CD14-positive monocyte (primary cell): Measurements from ENCODE around the gene SLCO2A1. TPM values are rescaled to one million over a fixed set of nuclear protein-coding genes. Genes with fewer than 3 reads are reported as not detected.

Experiments
- DNase-seq, 3 donors: peaks; one replicate each; pipeline ENCODE4 v3.0.0-alpha.2; 2011 to 2022
- H2AFZ ChIP-seq: 2 replicates; pipeline ENCODE4 v1.6.0; 2012; ENCODE audit warnings: mild to moderate bottlenecking, low read depth, low read length, inconsistent platforms; ENCODE audit not compliant: insufficient read depth, poor library complexity, severe bottlenecking
- H3K27ac ChIP-seq, 2 donors: 1 replicate in 1 of 2; 2 replicates in 1 of 2; pipeline ENCODE4 v1.5.1; 2012 to 2013; ENCODE audit warnings: low read length in 2 of 2, control low read depth in 1 of 2, inconsistent platforms in 1 of 2, low read depth in 1 of 2, mild to moderate bottlenecking in 1 of 2
- H3K27me3 ChIP-seq, 2 donors: one replicate each; pipeline versions ENCODE4 v1.6.0 to v1.6.1; 2011 to 2013; ENCODE audit warnings: low read length in 2 of 2; ENCODE audit not compliant: control insufficient read depth in 2 of 2, insufficient read depth in 2 of 2
- H3K36me3 ChIP-seq, 2 donors: replicated peaks in 1 of 2; 1 replicate in 1 of 2; 2 replicates in 1 of 2; pipeline versions ENCODE4 v1.5.1 to v1.6.1; 2012 to 2013; ENCODE audit warnings: low read length in 2 of 2, control low read depth in 1 of 2, inconsistent platforms in 1 of 2, mild to moderate bottlenecking in 1 of 2; ENCODE audit not compliant: insufficient read depth in 2 of 2, control insufficient read depth in 1 of 2
- H3K4me1 ChIP-seq, 2 donors: 1 replicate in 1 of 2; 2 replicates in 1 of 2; pipeline versions ENCODE4 v1.5.1 to v1.6.1; 2012 to 2013; ENCODE audit warnings: low read length in 2 of 2, control low read depth in 1 of 2, inconsistent platforms in 1 of 2, mild to moderate bottlenecking in 1 of 2, moderate library complexity in 1 of 2; ENCODE audit not compliant: insufficient read depth in 2 of 2, control insufficient read depth in 1 of 2
- H3K4me2 ChIP-seq: replicated peaks from 2 replicates; pipeline ENCODE3; 2012; ENCODE audit warnings: low read length, moderate library complexity, mild to moderate bottlenecking; ENCODE audit not compliant: poor library complexity, severe bottlenecking; ENCODE audit errors: extremely low read depth
- H3K4me3 ChIP-seq, 3 experiments: fragments of 200-600 bp in 1 of 3; sonication (generic) in 1 of 3; replicated peaks in 1 of 3; 1 replicate in 2 of 3; 2 replicates in 1 of 3; pipeline ENCODE4 v1.5.1; 2011 to 2013; ENCODE audit warnings: low read length in 3 of 3, mild to moderate bottlenecking in 3 of 3, control low read depth in 2 of 3, low read depth in 2 of 3, inconsistent platforms in 1 of 3, moderate library complexity in 1 of 3
- H3K79me2 ChIP-seq: 2 replicates; pipeline ENCODE4 v1.6.0; 2012; ENCODE audit warnings: mild to moderate bottlenecking, control low read depth, inconsistent platforms, low read length, moderate library complexity; ENCODE audit not compliant: insufficient read depth
- H3K9ac ChIP-seq: 2 replicates; pipeline ENCODE4 v1.6.0; 2017; ENCODE audit warnings: low read length, mild to moderate bottlenecking; ENCODE audit not compliant: insufficient read depth, poor library complexity, severe bottlenecking
- H3K9me3 ChIP-seq, 2 donors: replicated peaks in 1 of 2; 1 replicate in 1 of 2; 2 replicates in 1 of 2; pipeline versions ENCODE4 v1.5.1 to v1.6.1; 2012 to 2013; ENCODE audit warnings: low read length in 2 of 2, control low read depth in 1 of 2; ENCODE audit not compliant: control insufficient read depth in 1 of 2, insufficient read depth in 1 of 2
- H4K20me1 ChIP-seq: 2 replicates; pipeline ENCODE4 v1.6.0; 2012; ENCODE audit warnings: mild to moderate bottlenecking, low read length, control low read depth, moderate library complexity; ENCODE audit not compliant: insufficient read depth
- H3K27ac Mint-ChIP-seq, 7 donors: one replicate each; pipeline ENCODE4 v1.8.0; 2020; ENCODE audit warnings: mild to moderate bottlenecking in 7 of 7, mixed read lengths in 7 of 7, moderate library complexity in 6 of 7, inconsistent platforms in 2 of 7
- H3K27me3 Mint-ChIP-seq, 3 donors: one replicate each; pipeline ENCODE4 v1.8.0; 2021 to 2022; ENCODE audit warnings: low read depth in 3 of 3, mild to moderate bottlenecking in 3 of 3, mixed read lengths in 3 of 3, moderate library complexity in 3 of 3, inconsistent platforms in 1 of 3
- H3K36me3 Mint-ChIP-seq, 2 donors: one replicate each; pipeline ENCODE4 v1.8.0; 2020; ENCODE audit warnings: mixed read lengths in 2 of 2, inconsistent platforms in 1 of 2, mild to moderate bottlenecking in 1 of 2
- H3K4me1 Mint-ChIP-seq: one replicate; pipeline ENCODE4 v1.8.0; 2020; ENCODE audit warnings: mild to moderate bottlenecking, mixed read lengths
- H3K4me3 Mint-ChIP-seq, 2 donors: one replicate each; pipeline ENCODE4 v1.8.0; 2020; ENCODE audit warnings: mild to moderate bottlenecking in 2 of 2, mixed read lengths in 2 of 2, moderate library complexity in 1 of 2
- H3K9me3 Mint-ChIP-seq, 7 donors: one replicate each; pipeline ENCODE4 v1.8.0; 2020 to 2022; ENCODE audit warnings: mixed read lengths in 7 of 7, mild to moderate bottlenecking in 6 of 7, moderate library complexity in 6 of 7, inconsistent platforms in 2 of 7
- WGBS: methylation state at CpG from one replicate; pipeline ENCODE4 v1.1.5; 2013; ENCODE audit warnings: missing lambda C conversion rate; ENCODE audit not compliant: insufficient coverage; 5-methylcytosine and 5-hydroxymethylcytosine counted together
- intact Hi-C, 2 donors: fragments of 100-400 bp; cut with micrococcal nuclease; formaldehyde crosslinking; loops; one replicate each; pipeline versions ENCODE4 v1.15.0 to v1.15.1; 2023
- polyA plus RNA-seq, 3 donors: library from polyadenylated mRNA; depleted of rRNA in 1 of 3; unstranded in 2 of 3; stranded (reverse) in 1 of 3; fragments of 300-500 nt in 2 of 3; fragments of >200 nt in 1 of 3; fragmentation: Illumina TruSeq in 2 of 3; gene quantifications; 1 replicate in 2 of 3; 2 replicates in 1 of 3; pipeline ENCODE4 v1.2.3, GENCODE V29; 2012 to 2021
- TF ChIP-seq, protein P1 (sequence below): fragments of 200-600 bp; IDR thresholded peaks from one replicate; pipeline ENCODE4 v1.8.0; 2022; ENCODE audit warnings: antibody characterized with exemption, mild to moderate bottlenecking

Gene SLCO2A1
- polyA plus RNA-seq, 3 donors = 0.12 TPM; not detected in 2

GRCh38 chr3:133945381-133946095 is 84.2 kb downstream of the SLCO2A1 start:
- TF ChIP-seq, protein P1, sequence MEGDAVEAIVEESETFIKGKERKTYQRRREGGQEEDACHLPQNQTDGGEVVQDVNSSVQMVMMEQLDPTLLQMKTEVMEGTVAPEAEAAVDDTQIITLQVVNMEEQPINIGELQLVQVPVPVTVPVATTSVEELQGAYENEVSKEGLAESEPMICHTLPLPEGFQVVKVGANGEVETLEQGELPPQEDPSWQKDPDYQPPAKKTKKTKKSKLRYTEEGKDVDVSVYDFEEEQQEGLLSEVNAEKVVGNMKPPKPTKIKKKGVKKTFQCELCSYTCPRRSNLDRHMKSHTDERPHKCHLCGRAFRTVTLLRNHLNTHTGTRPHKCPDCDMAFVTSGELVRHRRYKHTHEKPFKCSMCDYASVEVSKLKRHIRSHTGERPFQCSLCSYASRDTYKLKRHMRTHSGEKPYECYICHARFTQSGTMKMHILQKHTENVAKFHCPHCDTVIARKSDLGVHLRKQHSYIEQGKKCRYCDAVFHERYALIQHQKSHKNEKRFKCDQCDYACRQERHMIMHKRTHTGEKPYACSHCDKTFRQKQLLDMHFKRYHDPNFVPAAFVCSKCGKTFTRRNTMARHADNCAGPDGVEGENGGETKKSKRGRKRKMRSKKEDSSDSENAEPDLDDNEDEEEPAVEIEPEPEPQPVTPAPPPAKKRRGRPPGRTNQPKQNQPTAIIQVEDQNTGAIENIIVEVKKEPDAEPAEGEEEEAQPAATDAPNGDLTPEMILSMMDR = no peak
- Histone ChIP-seq H2AFZ (no peak overlapping the region), H3K4me1 (peaks cover 4 to 5% of the 10 kb centered on the region in 2 donors), H3K4me3 (no peak overlapping the region), H3K27ac (no peak overlapping the region), H4K20me1 (no peaks in the 10 kb centered on the region), H3K27me3 (no peaks in the 10 kb centered on the region), H3K9ac (no peak overlapping the region), H3K79me2 (no peaks in the 10 kb centered on the region), H3K9me3 (no peaks in the 10 kb centered on the region), H3K36me3 (no peaks in the 10 kb centered on the region), H3K4me2 (no peak overlapping the region)
- no peak for DNase-seq
- Mint-ChIP-seq H3K36me3 (no peaks in the 10 kb centered on the region), H3K27ac (no peak overlapping the region), H3K4me1 (peaks cover 18% of the 10 kb centered on the region), H3K4me3 (no peak overlapping the region), H3K9me3 (peaks cover 0 to 5% (median 0%) of the 10 kb centered on the region in 7 donors), H3K27me3 (peaks cover 0 to 11% (median 2%) of the 10 kb centered on the region in 3 donors)
- intact Hi-C loops = no loop called here
- WGBS = 92% methylated on average over 6 of the region's 12 CpGs

DNA sequence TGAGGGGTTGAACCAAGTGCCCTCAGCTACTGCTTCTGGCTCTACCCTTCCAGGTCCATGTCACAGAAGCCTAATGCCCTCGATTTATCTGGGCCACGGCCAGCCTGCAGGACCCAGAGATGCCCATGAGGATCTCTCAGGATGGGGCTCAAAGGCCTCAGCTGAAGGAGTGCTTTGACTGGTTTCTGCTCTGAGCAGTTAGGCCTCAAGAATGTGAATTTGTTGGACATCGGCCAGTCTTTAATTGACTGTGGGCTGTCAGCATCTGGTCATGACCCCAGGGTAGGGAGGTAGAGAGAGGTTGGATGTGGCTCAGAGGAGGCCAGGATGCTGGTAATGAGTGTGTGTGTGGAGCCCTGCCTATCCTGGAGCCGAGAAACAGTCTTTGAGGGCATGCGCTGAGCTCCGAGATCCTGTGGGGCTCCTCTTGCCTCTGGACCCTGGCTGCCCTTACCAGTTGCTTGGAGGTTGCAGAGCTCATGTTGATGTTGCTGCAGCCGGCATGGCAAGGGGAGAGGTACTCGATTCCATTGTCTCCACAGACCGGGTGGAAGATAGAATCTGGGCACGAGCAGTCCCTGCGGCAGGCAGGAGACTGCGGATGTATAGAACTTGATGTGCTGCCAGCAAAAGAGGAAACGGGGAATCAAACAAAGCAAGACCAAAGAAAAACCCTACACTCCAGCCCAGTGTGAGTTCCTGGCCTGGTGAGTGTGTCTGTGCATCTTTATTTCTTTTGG is 84.9 kb downstream of the SLCO2A1 start:
- Mint-ChIP-seq H3K4me1 (peaks cover 18% of the 10 kb centered on the region), H3K27me3 (peaks cover 0 to 11% (median 2%) of the 10 kb centered on the region in 3 donors), H3K9me3 (peaks cover 0 to 3% (median 0%) of the 10 kb centered on the region in 7 donors), H3K27ac (no peak overlapping the region), H3K4me3 (no peak overlapping the region), H3K36me3 (no peaks in the 10 kb centered on the region)
- WGBS = 67% methylated on average over 8 of the region's 13 CpGs
- no peaks in the 10 kb centered on the region for H3K36me3 ChIP-seq
- H3K9ac ChIP-seq = no peak overlapping the region
- no peaks in the 10 kb centered on the region for H4K20me1 ChIP-seq
- H3K4me3 ChIP-seq = no peak overlapping the region
- no peak overlapping the region for H3K27ac ChIP-seq
- no peak for DNase-seq
- no peak overlapping the region for H2AFZ ChIP-seq
- no peaks in the 10 kb centered on the region for H3K27me3 ChIP-seq
- peaks cover 4 to 5% of the 10 kb centered on the region in 2 donors for H3K4me1 ChIP-seq
- TF ChIP-seq, protein P1 = no peak
- no peaks in the 10 kb centered on the region for H3K79me2 ChIP-seq
- intact Hi-C loops = no loop called here
- H3K4me2 ChIP-seq = no peak overlapping the region
- H3K9me3 ChIP-seq = no peaks in the 10 kb centered on the region
